ENCODE results near the gene TRIM24.

TRIM24 gene

DNA sequence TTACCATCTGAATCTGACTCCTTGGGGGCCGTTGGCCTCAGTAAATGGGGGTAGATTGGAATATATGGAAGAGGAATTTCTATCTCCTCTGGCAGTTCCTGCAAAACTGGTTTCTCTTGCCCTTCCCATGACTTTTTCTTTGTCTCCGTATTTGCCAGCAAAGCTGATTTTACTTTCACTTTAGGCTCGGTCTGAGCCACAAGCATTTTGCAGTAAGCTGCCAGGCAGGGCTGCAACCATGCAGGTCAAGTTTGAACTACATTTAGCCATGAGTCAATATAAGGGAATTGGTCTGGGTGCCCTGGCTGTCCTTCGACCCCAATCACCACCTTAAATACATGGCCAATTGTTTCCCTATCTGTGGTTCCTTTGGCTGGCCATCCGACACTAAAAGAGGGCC lies 104.3 kb downstream of the TRIM24 start:
- DNase-seq (ENCODE audit: insufficient read length, low spot score) (no peak), FAIRE-seq (no peak)
- no peak for TF ChIP-seq POLR2A (IDR thresholded peaks at IDR 0.05; ENCODE audit: low read depth, low read length)

DNA sequence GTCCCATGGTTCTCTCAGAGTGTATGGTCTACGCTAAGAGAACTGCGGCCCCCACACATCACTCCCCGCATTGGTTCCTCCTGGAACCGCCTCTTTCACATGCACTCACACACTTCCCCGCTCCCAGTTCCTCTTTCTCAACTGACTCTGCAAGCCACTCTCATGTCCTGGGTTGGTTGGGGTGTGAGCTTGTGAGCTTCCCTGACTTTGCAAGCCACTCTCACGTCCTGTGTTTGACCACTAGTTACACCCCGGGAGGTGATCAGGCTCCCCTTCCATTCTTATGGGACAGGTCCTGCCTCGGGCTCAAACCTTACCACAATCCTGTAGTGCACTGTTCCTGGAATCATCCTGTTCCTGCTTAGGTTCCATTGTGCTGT lies 105.0 kb downstream of the TRIM24 start:
- no peak for DNase-seq (ENCODE audit: insufficient read length, low spot score)

DNA sequence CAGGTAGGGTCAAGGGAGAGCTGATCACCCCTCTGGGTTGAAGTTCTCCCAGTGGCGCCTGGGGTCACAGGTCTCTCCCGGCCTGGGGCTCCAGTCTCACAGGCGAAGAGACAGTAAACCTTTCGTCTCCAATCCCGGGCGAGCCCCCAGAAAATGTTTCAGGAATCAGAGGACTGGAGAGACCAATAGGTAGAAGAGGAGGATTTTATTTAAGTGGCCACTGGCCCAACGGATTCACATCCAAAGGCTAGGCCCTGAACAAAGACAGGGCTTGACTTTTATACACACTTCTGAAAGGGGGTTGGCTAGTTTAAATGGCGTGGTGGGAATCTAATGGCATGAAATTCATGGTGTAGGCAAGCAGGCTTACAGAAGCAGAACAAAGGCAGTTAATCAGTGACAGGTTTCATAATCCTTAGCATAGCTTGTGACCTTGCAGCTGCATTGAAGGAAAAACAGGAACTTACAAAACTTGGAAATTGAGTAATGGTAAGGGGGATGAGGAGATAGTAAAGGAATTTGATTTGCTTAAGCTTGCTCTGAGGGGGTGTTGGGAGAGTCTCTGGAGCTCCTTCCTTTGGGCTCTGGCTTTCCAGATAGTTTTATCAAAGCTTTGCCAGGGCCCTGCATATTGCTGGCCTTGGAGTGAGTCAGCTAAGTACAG lies 105.5 kb downstream of the TRIM24 start:
- FAIRE-seq (no peak), DNase-seq (ENCODE audit: insufficient read length, low spot score) (no peak)
- no peak for TF ChIP-seq POU2F2 (IDR thresholded peaks at IDR 0.05; ENCODE audit: low read depth, low read length)
- TF ChIP-seq POLR2A (IDR thresholded peaks at IDR 0.05; ENCODE audit: low read depth, low read length): no peak
- TF ChIP-seq SPI1 (IDR thresholded peaks at IDR 0.05; ENCODE audit: low read depth, low read length): no peak
- no peak for TF ChIP-seq PAX5 (IDR thresholded peaks at IDR 0.05; ENCODE audit: insufficient read depth, low read length, severe bottlenecking)
- no peak for TF ChIP-seq POLR2AphosphoS5 (IDR thresholded peaks at IDR 0.05; ENCODE audit: low read depth, low read length)
- TF ChIP-seq TAF1 (IDR thresholded peaks at IDR 0.05; ENCODE audit: low read depth, low read length): no peak

More for the DNA sequence above, 105.0 kb downstream of the TRIM24 start:
- TF ChIP-seq POU2F2 (IDR thresholded peaks at IDR 0.05; ENCODE audit: low read depth, low read length): no peak
- TF ChIP-seq SPI1 (IDR thresholded peaks at IDR 0.05; ENCODE audit: low read depth, low read length): peak; percentile 56
- TF ChIP-seq PAX5 (IDR thresholded peaks at IDR 0.05; ENCODE audit: insufficient read depth, low read length, severe bottlenecking): no peak
- no peak for TF ChIP-seq TAF1 (IDR thresholded peaks at IDR 0.05; ENCODE audit: low read depth, low read length)
- FAIRE-seq: no peak

GRCh38 chr7:138568655-138569054 lies 108.6 kb downstream of the TRIM24 start:
- TF ChIP-seq POLR2AphosphoS5 (IDR thresholded peaks at IDR 0.05; ENCODE audit: low read depth, low read length): no peak
- TF ChIP-seq POLR2A (IDR thresholded peaks at IDR 0.05; ENCODE audit: low read depth, low read length): no peak
- TF ChIP-seq POU2F2 (IDR thresholded peaks at IDR 0.05; ENCODE audit: low read depth, low read length): no peak
- TF ChIP-seq TAF1 (IDR thresholded peaks at IDR 0.05; ENCODE audit: low read depth, low read length): no peak
- no peak for TF ChIP-seq SPI1 (IDR thresholded peaks at IDR 0.05; ENCODE audit: low read depth, low read length)
- TF ChIP-seq PAX5 (IDR thresholded peaks at IDR 0.05; ENCODE audit: insufficient read depth, low read length, severe bottlenecking): no peak
- DNase-seq (ENCODE audit: insufficient read length, low spot score) (no peak), FAIRE-seq (no peak)

DNA sequence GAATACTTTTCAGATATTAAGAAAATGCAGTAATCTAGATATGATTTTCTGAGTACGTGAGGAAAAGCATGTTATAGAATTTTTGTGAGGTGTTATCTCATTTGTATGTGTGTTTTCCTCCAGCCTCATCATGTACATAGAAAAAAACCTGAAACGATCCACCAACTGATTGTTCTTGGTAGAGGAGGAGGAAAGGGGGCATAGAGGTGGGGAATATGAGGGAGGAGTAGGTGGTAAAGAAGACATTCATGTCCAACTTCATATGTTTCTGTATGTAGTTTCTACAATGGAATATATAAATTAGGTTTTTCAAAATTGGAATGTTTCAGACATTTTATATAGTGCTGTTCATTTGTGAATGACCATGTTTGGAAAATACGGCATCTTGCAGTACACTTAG lies 109.4 kb downstream of the TRIM24 start:
- FAIRE-seq: no peak
- no peak for DNase-seq (ENCODE audit: insufficient read length, low spot score)
- TF ChIP-seq PAX5 (IDR thresholded peaks at IDR 0.05; ENCODE audit: insufficient read depth, low read length, severe bottlenecking) (no peak), SPI1 (IDR thresholded peaks at IDR 0.05; ENCODE audit: low read depth, low read length) (no peak), TAF1 (IDR thresholded peaks at IDR 0.05; ENCODE audit: low read depth, low read length) (no peak), POU2F2 (IDR thresholded peaks at IDR 0.05; ENCODE audit: low read depth, low read length) (no peak), POLR2AphosphoS5 (IDR thresholded peaks at IDR 0.05; ENCODE audit: low read depth, low read length) (no peak), POLR2A (IDR thresholded peaks at IDR 0.05; ENCODE audit: low read depth, low read length) (no peak)

DNA sequence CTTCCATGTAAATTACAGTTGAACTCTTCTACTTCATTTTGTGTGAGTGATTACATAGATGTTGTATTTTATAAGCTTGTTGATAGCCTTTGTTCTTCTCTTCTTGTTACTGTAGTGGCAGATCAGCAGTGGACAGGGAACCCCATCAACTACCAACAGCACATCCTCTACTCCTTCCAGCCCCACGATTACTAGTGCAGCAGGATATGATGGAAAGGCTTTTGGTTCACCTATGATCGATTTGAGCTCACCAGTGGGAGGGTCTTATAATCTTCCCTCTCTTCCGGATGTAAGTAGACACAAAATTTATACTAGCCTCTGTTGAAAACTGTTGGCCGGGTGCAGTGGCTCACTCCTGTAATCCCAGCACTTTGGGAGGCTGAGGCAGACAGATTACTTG lies 110.7 kb downstream of the TRIM24 start:
- TF ChIP-seq SPI1 (IDR thresholded peaks at IDR 0.05; ENCODE audit: low read depth, low read length) (no peak), TAF1 (IDR thresholded peaks at IDR 0.05; ENCODE audit: low read depth, low read length) (no peak), PAX5 (IDR thresholded peaks at IDR 0.05; ENCODE audit: insufficient read depth, low read length, severe bottlenecking) (no peak), POLR2AphosphoS5 (IDR thresholded peaks at IDR 0.05; ENCODE audit: low read depth, low read length) (no peak), POU2F2 (IDR thresholded peaks at IDR 0.05; ENCODE audit: low read depth, low read length) (no peak), POLR2A (IDR thresholded peaks at IDR 0.05; ENCODE audit: low read depth, low read length) (no peak)
- FAIRE-seq (no peak), DNase-seq (ENCODE audit: insufficient read length, low spot score) (no peak)

DNA sequence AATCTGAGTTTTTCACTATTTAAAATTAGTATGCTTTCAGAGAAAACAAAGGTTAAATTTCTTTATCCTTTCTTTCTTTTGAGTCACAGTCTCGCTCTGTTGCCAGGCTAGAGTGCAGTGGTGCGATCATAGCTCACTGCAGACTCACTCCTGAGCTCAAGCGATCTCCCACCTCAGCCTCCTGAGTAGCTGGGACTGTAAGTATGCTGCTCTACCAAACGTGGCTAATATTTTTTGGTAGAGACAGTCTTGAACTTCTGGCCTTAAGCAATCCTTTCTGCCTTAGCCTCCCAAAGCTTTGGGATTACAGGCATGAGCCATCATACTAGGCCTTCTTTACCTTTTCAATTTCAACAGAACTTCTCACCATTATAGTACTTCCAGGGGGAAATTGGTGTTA lies 113.7 kb downstream of the TRIM24 start:
- no peak for FAIRE-seq
- TF ChIP-seq POU2F2 (IDR thresholded peaks at IDR 0.05; ENCODE audit: low read depth, low read length) (no peak), POLR2AphosphoS5 (IDR thresholded peaks at IDR 0.05; ENCODE audit: low read depth, low read length) (no peak), PAX5 (IDR thresholded peaks at IDR 0.05; ENCODE audit: insufficient read depth, low read length, severe bottlenecking) (no peak), POLR2A (IDR thresholded peaks at IDR 0.05; ENCODE audit: low read depth, low read length) (no peak), SPI1 (IDR thresholded peaks at IDR 0.05; ENCODE audit: low read depth, low read length) (no peak), TAF1 (IDR thresholded peaks at IDR 0.05; ENCODE audit: low read depth, low read length) (no peak)

DNA sequence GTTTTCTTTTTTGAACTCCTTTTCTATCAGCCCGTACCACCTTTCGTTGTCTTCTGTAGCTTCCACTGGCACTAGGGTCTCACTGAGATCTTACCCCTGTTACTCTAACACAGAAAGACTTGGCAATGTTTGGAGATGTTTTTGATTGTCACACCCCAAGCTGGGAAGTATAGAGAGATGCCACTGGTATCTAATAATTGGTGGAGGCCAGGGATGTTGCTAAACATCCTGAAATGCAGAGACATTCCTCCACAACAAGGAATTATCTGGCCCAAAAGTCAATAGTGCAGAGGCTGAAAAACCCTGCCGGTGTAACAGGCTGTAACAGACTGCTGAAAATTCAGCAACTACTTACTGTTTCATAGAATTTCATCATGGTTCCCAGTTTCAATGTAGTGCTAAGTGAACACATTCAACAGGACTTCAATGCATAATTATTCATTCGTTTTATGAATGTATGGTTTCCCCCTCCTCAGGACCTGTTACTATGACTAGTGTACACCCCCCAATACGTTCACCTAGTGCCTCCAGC lies 115.9 kb downstream of the TRIM24 start:
- DNase-seq (ENCODE audit: insufficient read length, low spot score) (no peak), FAIRE-seq (no peak)
- no peak for TF ChIP-seq PAX5 (IDR thresholded peaks at IDR 0.05; ENCODE audit: insufficient read depth, low read length, severe bottlenecking)
- TF ChIP-seq POU2F2 (IDR thresholded peaks at IDR 0.05; ENCODE audit: low read depth, low read length): no peak
- no peak for TF ChIP-seq POLR2A (IDR thresholded peaks at IDR 0.05; ENCODE audit: low read depth, low read length)
- TF ChIP-seq POLR2AphosphoS5 (IDR thresholded peaks at IDR 0.05; ENCODE audit: low read depth, low read length): no peak
- TF ChIP-seq TAF1 (IDR thresholded peaks at IDR 0.05; ENCODE audit: low read depth, low read length): no peak
- TF ChIP-seq SPI1 (IDR thresholded peaks at IDR 0.05; ENCODE audit: low read depth, low read length): no peak

More for the DNA sequence above, 113.7 kb downstream of the TRIM24 start:
- no peak for DNase-seq (ENCODE audit: insufficient read length, low spot score)

DNA sequence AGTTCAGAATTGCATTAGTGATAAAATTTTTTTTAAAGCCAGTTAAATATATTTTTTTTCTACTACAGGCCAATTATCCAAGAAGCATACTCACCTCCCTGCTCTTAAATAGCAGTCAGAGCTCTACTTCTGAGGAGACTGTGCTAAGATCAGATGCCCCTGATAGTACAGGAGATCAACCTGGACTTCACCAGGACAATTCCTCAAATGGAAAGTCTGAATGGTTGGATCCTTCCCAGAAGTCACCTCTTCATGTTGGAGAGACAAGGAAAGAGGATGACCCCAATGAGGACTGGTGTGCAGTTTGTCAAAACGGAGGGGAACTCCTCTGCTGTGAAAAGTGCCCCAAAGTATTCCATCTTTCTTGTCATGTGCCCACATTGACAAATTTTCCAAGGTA lies 119.1 kb downstream of the TRIM24 start:
- TF ChIP-seq PAX5 (IDR thresholded peaks at IDR 0.05; ENCODE audit: insufficient read depth, low read length, severe bottlenecking): no peak
- no peak for TF ChIP-seq TAF1 (IDR thresholded peaks at IDR 0.05; ENCODE audit: low read depth, low read length)

DNA sequence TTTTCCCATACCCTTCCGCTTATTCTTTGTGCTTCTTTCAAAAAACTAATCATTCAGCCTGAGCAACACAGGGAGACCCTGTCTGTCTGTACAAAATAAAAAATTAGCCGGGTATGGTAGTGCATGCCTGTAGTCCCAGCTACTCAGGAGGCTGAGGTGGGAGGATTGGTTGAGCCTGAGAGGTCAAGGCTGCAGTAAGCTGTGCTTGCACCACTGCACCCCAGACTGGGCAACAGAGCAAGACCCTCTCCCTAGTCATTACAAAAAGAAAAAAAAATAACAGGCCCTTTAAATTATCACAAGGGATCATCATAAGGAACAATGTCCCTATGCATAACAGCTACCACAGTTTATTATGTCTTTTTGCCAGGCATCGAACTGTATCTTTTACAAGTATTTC lies 119.6 kb downstream of the TRIM24 start:
- DNase-seq (ENCODE audit: insufficient read length, low spot score): no peak
- TF ChIP-seq TAF1 (IDR thresholded peaks at IDR 0.05; ENCODE audit: low read depth, low read length) (no peak), POLR2A (IDR thresholded peaks at IDR 0.05; ENCODE audit: low read depth, low read length) (no peak), PAX5 (IDR thresholded peaks at IDR 0.05; ENCODE audit: insufficient read depth, low read length, severe bottlenecking) (no peak), POU2F2 (IDR thresholded peaks at IDR 0.05; ENCODE audit: low read depth, low read length) (no peak), SPI1 (IDR thresholded peaks at IDR 0.05; ENCODE audit: low read depth, low read length) (no peak), POLR2AphosphoS5 (IDR thresholded peaks at IDR 0.05; ENCODE audit: low read depth, low read length) (no peak)
- no peak for FAIRE-seq

More for the DNA sequence above, 119.1 kb downstream of the TRIM24 start:
- DNase-seq (ENCODE audit: insufficient read length, low spot score): no peak
- no peak for FAIRE-seq
